Neural cell (in vitro differentiated cells): ENCODE data around the gene PCNX1. TPM values are rescaled to one million over a fixed set of nuclear protein-coding genes. Genes with fewer than 3 reads are reported as not detected.

Experiments
- H2AFZ ChIP-seq: fragments of 200-600, 300-800 bp; sonication (generic), shearing (Covaris generic); 2 replicates; pipeline ENCODE4 v1.6.0; 2014; ENCODE audit warnings: low read depth, mild to moderate bottlenecking, antibody characterized with exemption, low read length, moderate library complexity
- H3F3A ChIP-seq: fragments of 200-600 bp; shearing (Covaris generic); 2 replicates; pipeline ENCODE4 v1.6.1; 2016; ENCODE audit warnings: mild to moderate bottlenecking, moderate library complexity, mixed read lengths, antibody characterized with exemption, low read length; ENCODE audit not compliant: insufficient read depth, poor library complexity, severe bottlenecking
- H3K27ac ChIP-seq: fragments of 200-600, 300-800 bp; sonication (generic), shearing (Covaris generic); 2 replicates; pipeline ENCODE4 v1.5.1; 2014; ENCODE audit warnings: mild to moderate bottlenecking, low read length, moderate library complexity
- H3K27me3 ChIP-seq: fragments of 300-800, 200-600 bp; sonication (generic), shearing (Covaris generic); 2 replicates; pipeline ENCODE4 v1.6.0; 2014; ENCODE audit warnings: mild to moderate bottlenecking, low read depth, low read length, moderate library complexity; ENCODE audit not compliant: insufficient read depth
- H3K36me3 ChIP-seq: fragments of 300-800, 200-600 bp; sonication (generic), shearing (Covaris generic); 2 replicates; pipeline ENCODE4 v1.5.1; 2014; ENCODE audit warnings: mild to moderate bottlenecking, antibody characterized with exemption, low read length, moderate library complexity; ENCODE audit not compliant: insufficient read depth
- H3K4me2 ChIP-seq: fragments of 300-800, 200-600 bp; sonication (generic), shearing (Covaris generic); 2 replicates; pipeline ENCODE4 v1.6.0; 2014; ENCODE audit warnings: mild to moderate bottlenecking, low read length
- H3K4me3 ChIP-seq: fragments of 300-800, 200-600 bp; sonication (generic), shearing (Covaris generic); 2 replicates; pipeline ENCODE4 v1.5.1; 2014; ENCODE audit warnings: mild to moderate bottlenecking, low read length, moderate library complexity
- H3K79me2 ChIP-seq: fragments of 200-600 bp; shearing (Covaris generic); replicated peaks from 2 replicates; pipeline ENCODE4 v1.6.0; 2014; ENCODE audit warnings: mild to moderate bottlenecking, low read length, moderate library complexity; ENCODE audit not compliant: insufficient read depth
- H3K9ac ChIP-seq: fragments of 300-800, 200-600 bp; sonication (generic), shearing (Covaris generic); 2 replicates; pipeline ENCODE4 v1.6.1; 2016; ENCODE audit warnings: mild to moderate bottlenecking, low read length, mixed read lengths
- H3K9me2 ChIP-seq: fragments of 200-600 bp; shearing (Covaris generic); 2 replicates; pipeline ENCODE4 v1.6.1; 2016; ENCODE audit warnings: mild to moderate bottlenecking, low read length, mixed read lengths; ENCODE audit not compliant: insufficient read depth
- H3K9me3 ChIP-seq: fragments of 200-600, 300-800 bp; sonication (generic), shearing (Covaris generic); 2 replicates; pipeline ENCODE4 v1.6.1; 2016; ENCODE audit warnings: mild to moderate bottlenecking, mixed run types, low read length, moderate library complexity, mixed read lengths
- H4K20me1 ChIP-seq: fragments of 200-600 bp; shearing (Covaris generic); 2 replicates; pipeline ENCODE4 v1.6.1; 2016; ENCODE audit warnings: mild to moderate bottlenecking, mixed run types; ENCODE audit not compliant: insufficient read depth
- EP300 ChIP-seq: fragments of 450-650 bp; conservative IDR thresholded peaks from 2 replicates; pipeline ENCODE4 v1.6.1; 2014; ENCODE audit warnings: antibody characterized with exemption, mild to moderate bottlenecking, moderate library complexity; ENCODE audit not compliant: poor library complexity, severe bottlenecking
- EZH2 ChIP-seq: fragments of 200-600, 300-800 bp; shearing (Covaris generic), sonication (generic); IDR thresholded peaks from 2 replicates; pipeline ENCODE4 v1.6.1; 2014; ENCODE audit warnings: antibody characterized with exemption, low read length, borderline replicate concordance, mild to moderate bottlenecking; ENCODE audit not compliant: insufficient read depth, poor library complexity, severe bottlenecking
- MXI1 ChIP-seq: fragments of 450-650 bp; conservative IDR thresholded peaks from 2 replicates; pipeline ENCODE4 v1.6.1; 2014; ENCODE audit warnings: antibody characterized with exemption, mild to moderate bottlenecking; ENCODE audit not compliant: poor library complexity, severe bottlenecking
- POLR2AphosphoS5 ChIP-seq: IDR thresholded peaks from 2 replicates; pipeline ENCODE4 v1.6.1; 2012
- RAD21 ChIP-seq: fragments of 450-650 bp; conservative IDR thresholded peaks from 2 replicates; pipeline ENCODE4 v1.6.1; 2014; ENCODE audit warnings: antibody characterized with exemption, mild to moderate bottlenecking, moderate library complexity
- SMC3 ChIP-seq: fragments of 450-650 bp; conservative IDR thresholded peaks from 2 replicates; pipeline ENCODE4 v1.6.1; 2014; ENCODE audit warnings: antibody characterized with exemption, mild to moderate bottlenecking, moderate library complexity; ENCODE audit not compliant: poor library complexity
- TAF1 ChIP-seq: IDR thresholded peaks from 2 replicates; pipeline ENCODE4 v1.6.1; 2012; ENCODE audit warnings: low read depth
- polyA plus RNA-seq: library from polyadenylated mRNA; depleted of rRNA; stranded (reverse); fragments of >200 nt; gene quantifications from 2 replicates; pipeline ENCODE4 v1.2.3, GENCODE V29; 2014
- TF ChIP-seq, protein P1 (sequence below): IDR thresholded peaks from 2 replicates; pipeline ENCODE4 v1.6.1; 2012; ENCODE audit warnings: borderline replicate concordance
- TF ChIP-seq, protein P2 (sequence below): fragments of 450-650 bp; IDR thresholded peaks from 2 replicates; pipeline ENCODE4 v1.5.1; 2014; ENCODE audit warnings: antibody characterized with exemption, mild to moderate bottlenecking, moderate library complexity; ENCODE audit not compliant: poor library complexity, severe bottlenecking

The PCNX1 gene
- polyA plus RNA-seq, 1 donor from 2014 or later, result 23.7 TPM

DNA sequence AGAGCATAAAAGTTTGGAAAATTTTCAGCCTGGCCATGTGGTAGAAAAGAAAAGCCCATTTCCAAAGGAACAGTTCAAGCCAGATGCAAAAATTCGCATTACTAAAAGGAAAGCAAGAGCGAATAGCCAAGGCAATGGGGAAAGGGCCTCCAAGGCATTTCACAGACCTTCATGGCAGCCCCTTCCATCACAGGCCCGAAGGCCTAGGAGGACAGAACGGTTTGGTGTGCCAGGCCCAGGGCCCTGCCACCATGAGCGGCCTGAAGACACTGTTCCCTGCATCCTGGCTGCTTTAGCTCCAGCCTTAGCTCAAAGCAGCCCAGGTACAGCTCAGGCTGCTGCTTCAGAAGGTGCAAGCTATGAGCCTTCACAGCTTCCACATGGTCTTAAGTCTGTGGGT lies 243.5 kb downstream of the PCNX1 start:
- Histone ChIP-seq H3K27me3 (no peaks in the 10 kb centered on the region), H3K27ac (no peak overlapping the region), H3K79me2 (no peaks in the 10 kb centered on the region), H3K4me3 (no peak overlapping the region), H3K4me2 (no peak overlapping the region), H4K20me1 (no peaks in the 10 kb centered on the region), H3F3A (no peaks in the 10 kb centered on the region), H2AFZ (no peak overlapping the region), H3K9ac (no peak overlapping the region), H3K9me3 (peaks cover 3% of the 10 kb centered on the region), H3K9me2 (no peaks in the 10 kb centered on the region), H3K36me3 (no peaks in the 10 kb centered on the region)
- TF ChIP-seq, protein P1, sequence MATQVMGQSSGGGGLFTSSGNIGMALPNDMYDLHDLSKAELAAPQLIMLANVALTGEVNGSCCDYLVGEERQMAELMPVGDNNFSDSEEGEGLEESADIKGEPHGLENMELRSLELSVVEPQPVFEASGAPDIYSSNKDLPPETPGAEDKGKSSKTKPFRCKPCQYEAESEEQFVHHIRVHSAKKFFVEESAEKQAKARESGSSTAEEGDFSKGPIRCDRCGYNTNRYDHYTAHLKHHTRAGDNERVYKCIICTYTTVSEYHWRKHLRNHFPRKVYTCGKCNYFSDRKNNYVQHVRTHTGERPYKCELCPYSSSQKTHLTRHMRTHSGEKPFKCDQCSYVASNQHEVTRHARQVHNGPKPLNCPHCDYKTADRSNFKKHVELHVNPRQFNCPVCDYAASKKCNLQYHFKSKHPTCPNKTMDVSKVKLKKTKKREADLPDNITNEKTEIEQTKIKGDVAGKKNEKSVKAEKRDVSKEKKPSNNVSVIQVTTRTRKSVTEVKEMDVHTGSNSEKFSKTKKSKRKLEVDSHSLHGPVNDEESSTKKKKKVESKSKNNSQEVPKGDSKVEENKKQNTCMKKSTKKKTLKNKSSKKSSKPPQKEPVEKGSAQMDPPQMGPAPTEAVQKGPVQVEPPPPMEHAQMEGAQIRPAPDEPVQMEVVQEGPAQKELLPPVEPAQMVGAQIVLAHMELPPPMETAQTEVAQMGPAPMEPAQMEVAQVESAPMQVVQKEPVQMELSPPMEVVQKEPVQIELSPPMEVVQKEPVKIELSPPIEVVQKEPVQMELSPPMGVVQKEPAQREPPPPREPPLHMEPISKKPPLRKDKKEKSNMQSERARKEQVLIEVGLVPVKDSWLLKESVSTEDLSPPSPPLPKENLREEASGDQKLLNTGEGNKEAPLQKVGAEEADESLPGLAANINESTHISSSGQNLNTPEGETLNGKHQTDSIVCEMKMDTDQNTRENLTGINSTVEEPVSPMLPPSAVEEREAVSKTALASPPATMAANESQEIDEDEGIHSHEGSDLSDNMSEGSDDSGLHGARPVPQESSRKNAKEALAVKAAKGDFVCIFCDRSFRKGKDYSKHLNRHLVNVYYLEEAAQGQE, result no peak
- TF ChIP-seq TAF1, result no peak
- no peak for TF ChIP-seq MXI1
- TF ChIP-seq EP300, result no peak
- TF ChIP-seq, protein P2, sequence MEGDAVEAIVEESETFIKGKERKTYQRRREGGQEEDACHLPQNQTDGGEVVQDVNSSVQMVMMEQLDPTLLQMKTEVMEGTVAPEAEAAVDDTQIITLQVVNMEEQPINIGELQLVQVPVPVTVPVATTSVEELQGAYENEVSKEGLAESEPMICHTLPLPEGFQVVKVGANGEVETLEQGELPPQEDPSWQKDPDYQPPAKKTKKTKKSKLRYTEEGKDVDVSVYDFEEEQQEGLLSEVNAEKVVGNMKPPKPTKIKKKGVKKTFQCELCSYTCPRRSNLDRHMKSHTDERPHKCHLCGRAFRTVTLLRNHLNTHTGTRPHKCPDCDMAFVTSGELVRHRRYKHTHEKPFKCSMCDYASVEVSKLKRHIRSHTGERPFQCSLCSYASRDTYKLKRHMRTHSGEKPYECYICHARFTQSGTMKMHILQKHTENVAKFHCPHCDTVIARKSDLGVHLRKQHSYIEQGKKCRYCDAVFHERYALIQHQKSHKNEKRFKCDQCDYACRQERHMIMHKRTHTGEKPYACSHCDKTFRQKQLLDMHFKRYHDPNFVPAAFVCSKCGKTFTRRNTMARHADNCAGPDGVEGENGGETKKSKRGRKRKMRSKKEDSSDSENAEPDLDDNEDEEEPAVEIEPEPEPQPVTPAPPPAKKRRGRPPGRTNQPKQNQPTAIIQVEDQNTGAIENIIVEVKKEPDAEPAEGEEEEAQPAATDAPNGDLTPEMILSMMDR, result no peak
- TF ChIP-seq EZH2, result no peak
- TF ChIP-seq SMC3, result no peak
- no peak for TF ChIP-seq RAD21
- no peak for TF ChIP-seq POLR2AphosphoS5

- no peaks in the 10 kb centered on the region for H3K36me3 ChIP-seq
These were observed 248.5 kb downstream of the PCNX1 start for GRCh38 chr14:71155743-71156142.

More at GRCh38 chr14:71155743-71156142, 248.5 kb downstream of the PCNX1 start:
- TF ChIP-seq, protein P1, result no peak
- TF ChIP-seq, protein P2, result no peak
- TF ChIP-seq EZH2, result no peak
- H3K27me3 ChIP-seq, result no peaks in the 10 kb centered on the region
- H3K9me3 ChIP-seq, result no peaks in the 10 kb centered on the region
- no peak overlapping the region for H3K27ac ChIP-seq
- H2AFZ ChIP-seq, result no peak overlapping the region
- H3K9me2 ChIP-seq, result no peaks in the 10 kb centered on the region
- H3K4me3 ChIP-seq, result no peak overlapping the region
- H3K4me2 ChIP-seq, result no peak overlapping the region
- H3K9ac ChIP-seq, result no peak overlapping the region
- H3F3A ChIP-seq, result no peaks in the 10 kb centered on the region
- no peaks in the 10 kb centered on the region for H3K79me2 ChIP-seq
- H4K20me1 ChIP-seq, result no peaks in the 10 kb centered on the region
